ENCODE data around the gene ADAMTSL3.

GRCh38 chr15:83784975-83785374, 131.1 kb downstream of the ADAMTSL3 start:
- TF ChIP-seq POLR2A (IDR thresholded peaks at IDR 0.05; ENCODE audit: low read length) (no peak), GATA1 (IDR thresholded peaks at IDR 0.05; ENCODE audit: low read depth, low read length) (no peak)

Measured in erythroblast (primary cell).